GM19099 (cell line): ENCODE results near the gene FSTL1.

Experiments used
- POLR2A ChIP-seq: IDR thresholded peaks from 3 replicates; pipeline ENCODE4 v1.6.1; 2011; ENCODE audit warnings: low read depth; ENCODE audit not compliant: insufficient read length; ENCODE audit errors: extremely low read depth

The FSTL1 gene

DNA sequence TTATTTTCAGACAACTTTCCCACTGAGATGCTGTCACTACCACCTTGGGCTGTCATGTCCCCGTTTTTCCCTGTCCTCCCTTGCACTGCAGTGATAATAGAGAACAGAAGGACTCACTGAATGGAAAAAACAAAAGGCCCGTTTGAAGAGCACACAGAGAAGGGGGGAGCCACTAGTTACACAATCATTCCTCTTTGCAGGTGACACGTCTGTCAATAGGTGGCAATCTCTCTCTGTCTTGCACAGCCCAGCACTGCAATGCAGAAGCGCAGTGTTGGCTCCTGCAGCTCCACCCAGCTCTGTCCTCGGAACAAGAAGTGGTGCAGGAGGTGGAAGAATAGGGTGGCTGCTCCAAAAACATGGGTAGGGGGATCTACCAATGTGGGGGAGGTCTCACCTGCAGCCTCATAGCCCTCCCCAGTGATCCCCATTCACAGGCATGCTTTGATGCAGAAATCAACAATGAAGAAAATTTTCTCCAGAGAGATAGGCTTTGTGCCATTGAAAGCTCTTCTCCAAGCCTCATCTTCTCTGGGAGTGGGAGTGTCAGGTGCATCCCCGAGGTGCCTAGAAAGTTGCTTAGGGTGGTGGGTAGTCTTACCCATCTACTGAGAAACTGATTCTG is 31.8 kb downstream of the FSTL1 start:
- TF ChIP-seq POLR2A = no peak

GRCh38 chr3:120418446-120418845 is 32.3 kb downstream of the FSTL1 start:
- no peak for TF ChIP-seq POLR2A

GRCh38 chr3:120417272-120417911 is 33.4 kb downstream of the FSTL1 start:
- TF ChIP-seq POLR2A = no peak

GRCh38 chr3:120416868-120417267 is 33.9 kb downstream of the FSTL1 start:
- TF ChIP-seq POLR2A = no peak

DNA sequence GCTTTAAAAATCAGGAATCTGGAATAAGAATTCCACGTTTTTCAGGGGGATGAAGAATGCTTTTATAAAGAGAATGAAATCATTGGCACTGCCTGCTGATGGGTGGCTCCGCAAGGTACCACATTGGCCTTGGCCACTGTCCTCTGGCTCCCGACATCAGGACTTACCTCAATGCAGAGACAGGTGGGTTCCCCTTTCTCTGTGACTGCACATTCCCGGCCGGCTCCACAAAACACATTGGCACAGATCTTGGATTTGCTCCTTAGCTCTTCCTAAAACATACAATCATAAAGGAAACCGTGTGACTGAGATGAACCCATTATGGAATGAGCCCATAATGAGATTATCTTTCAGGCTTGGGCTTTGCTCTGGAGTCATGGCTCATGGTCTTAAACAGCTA is 35.0 kb downstream of the FSTL1 start:
- no peak for TF ChIP-seq POLR2A

DNA sequence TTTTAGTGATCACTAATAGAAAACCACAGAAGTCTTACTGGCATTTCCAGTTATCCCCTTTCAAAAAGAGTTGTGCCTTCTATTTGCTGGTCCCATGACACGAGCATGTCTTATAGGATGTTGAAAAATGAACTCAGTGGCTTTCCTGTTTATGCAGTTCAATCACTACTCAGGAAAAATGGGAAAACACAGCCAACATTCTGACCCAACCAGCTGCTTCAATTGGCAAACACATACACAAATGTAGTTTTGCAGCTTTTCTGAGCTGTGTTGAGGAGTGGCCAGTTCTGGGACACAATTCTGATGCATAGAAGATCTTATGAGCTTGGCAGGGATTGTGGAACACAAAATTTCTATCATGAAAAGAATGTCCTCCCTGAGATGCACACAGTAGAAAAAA is 40.3 kb downstream of the FSTL1 start:
- no peak for TF ChIP-seq POLR2A

DNA sequence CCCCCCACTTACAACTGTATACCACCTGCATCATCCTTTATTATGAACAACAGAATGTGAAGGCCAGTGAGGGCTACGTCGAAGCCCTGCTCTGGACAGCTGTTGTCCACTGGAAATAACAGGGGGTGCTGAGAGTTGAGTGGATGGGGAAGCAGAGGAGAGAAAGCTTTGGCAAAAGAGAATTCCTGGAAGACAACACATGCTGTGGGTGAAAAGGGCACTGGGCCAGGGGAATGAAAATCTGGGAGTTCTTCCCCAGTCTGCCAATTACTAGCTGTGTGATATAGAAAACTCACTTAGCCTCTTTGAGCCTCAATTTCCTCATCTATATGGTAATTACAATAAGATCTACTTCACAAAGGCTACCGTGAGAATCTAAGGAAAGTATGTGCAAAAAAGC is 40.7 kb downstream of the FSTL1 start:
- TF ChIP-seq POLR2A = no peak

GRCh38 chr3:120407508-120408287 is 43.1 kb downstream of the FSTL1 start:
- TF ChIP-seq POLR2A = no peak

DNA sequence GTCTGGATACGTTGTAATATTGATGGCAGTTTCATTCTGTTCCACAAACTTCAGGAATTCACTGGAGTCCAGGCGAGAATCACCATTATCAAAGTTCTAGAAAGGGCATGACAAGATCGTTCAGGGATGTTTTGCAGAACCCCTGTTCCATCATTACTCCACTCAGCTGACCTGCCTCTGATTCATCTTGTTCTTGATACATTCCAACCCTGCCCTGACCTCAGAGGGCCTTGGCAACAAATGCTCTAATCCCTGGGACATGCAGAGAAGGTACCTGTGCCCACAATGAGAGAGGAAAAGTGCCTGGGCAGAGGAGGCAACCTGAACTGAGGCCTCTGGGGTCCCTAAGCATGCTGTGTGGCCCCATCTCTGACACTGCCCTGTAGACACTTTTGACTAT is 45.9 kb downstream of the FSTL1 start:
- TF ChIP-seq POLR2A = no peak

GRCh38 chr3:120402257-120402656 is 48.5 kb downstream of the FSTL1 start:
- TF ChIP-seq POLR2A = no peak

- TF ChIP-seq POLR2A = no peak
These were observed 51.4 kb downstream of the FSTL1 start for GRCh38 chr3:120399372-120399771.

DNA sequence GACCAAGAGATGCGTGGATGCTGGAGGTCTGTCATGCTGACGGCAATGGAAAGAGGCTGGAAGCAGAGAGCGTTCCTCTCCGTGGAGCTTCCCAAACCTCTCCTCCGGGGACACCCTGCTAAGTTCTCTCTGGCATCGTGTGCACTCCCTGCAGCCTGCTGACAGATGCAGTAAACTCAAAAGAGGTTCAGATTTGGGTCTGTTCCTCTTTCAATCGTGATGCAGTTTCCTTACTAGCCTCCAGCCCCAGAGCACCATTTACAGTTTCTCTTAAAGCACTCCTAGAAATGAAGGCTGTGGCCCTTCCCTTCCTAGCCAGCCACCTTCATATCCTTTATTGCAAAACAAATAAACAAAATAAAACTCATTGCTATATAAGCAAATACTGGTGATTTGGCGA is 54.3 kb downstream of the FSTL1 start:
- TF ChIP-seq POLR2A = no peak

DNA sequence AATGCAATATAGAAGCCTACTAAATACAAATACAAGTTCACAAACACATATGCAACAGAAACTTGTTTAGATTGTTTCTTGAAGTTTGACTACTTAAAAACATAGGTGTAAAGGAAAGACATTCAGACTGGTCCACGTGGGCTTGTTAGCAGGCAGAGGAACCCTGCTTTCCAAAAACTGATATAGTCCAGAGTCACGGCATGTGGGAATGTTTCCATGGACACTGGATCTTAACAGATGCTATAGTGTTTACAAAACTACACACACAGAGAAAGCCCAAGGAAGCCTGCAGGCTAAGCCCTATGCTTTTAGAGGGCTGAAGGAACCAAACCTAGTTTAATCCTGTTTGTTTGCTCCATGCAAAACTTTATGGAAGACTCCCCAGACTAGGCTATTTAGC is 56.4 kb downstream of the FSTL1 start:
- TF ChIP-seq POLR2A = no peak

DNA sequence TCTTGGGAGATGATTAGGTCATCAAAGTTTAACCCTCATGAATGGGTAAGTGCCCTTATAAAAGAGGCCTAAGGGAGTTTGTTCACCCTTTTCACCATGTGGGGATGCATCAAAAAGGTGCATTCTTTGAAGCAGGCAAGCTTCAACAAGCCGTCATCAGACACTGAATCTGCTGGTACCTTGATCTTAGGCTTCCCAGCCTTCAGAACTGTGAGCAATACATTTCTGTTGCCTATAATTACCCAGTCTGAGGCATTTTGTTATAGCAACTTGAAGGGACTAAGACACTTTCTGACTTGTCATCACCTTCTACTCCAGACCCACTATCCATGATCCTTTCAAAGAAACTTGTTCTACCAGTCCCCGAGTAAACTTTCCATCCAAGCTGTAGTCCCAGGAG is 57.0 kb downstream of the FSTL1 start:
- no peak for TF ChIP-seq POLR2A

DNA sequence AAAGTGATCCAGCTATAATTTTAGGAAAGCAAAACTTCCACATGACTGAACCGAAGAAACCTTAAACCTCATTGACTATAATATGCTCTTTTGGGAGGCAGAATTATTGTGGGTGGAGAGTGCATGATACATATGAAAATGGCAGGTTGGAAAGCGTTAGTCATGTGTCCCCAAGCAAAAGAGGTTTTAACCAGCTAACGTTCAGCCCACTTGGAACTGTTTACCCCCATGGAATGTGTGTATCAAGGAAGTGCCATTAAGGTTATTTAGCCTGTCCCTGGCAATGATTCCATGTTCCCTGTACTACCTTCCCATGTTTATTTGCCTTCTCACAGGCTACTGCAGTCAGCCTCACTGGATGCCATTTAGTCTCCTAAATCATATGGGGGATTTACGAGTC is 57.5 kb downstream of the FSTL1 start:
- TF ChIP-seq POLR2A = no peak

DNA sequence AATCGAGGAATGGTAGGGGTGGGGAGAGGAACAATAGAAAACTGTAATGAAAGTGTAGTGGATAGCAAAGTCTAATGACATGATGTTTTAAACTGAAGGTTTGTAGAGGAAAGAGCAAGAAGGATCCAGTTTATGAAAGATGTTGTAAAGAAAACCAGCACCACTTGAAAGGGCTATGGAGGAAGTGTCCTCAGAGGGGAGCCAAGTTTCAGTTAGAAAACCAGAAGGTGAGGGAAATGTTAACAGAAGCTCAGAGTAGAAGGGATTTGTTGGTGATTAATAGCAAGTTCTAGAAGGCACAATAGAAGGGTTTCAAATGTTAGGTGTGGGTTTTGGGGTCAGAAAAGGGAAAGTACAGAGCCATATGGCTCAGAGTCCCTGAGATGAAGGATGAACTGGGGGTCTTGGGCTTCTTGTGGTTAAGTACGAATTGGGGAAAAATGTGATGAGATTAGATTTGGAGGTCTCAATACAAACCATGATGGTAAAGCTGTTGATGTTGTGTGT is 67.8 kb downstream of the FSTL1 start:
- TF ChIP-seq POLR2A = no peak
